ENCODE measurements around the gene STXBP1.

DNA sequence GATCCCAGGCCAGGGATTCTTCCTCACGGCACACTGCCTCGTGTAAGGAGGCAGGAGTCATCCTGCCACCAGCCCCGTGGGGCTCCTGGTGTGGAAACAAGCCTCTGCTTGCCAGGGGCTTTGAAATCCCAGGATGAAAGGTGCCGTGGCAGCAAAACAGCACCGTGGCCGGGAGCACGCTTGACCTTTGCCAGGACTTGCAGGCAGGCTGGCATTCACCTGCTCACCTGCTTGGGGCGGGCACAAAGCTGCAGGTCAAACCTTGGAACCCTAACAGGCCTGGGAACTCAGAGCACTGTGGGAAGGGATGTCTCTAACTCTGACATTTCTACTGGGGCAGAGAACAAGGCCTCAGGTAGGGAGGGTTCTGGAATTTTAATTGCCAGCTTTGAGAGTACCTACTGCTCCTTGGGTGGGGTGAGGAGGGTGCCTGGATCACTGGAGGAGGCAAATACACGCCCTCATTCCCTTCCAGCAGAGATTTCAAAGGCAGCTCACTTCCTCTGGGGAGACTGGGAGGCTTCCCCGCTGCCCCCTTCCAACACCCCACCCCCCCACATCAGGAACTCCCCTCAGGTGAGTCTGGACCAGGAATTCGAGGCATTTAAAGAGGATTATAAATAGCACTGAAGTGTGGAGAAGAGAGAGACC lies 45.6 kb upstream of the STXBP1 start:
- TF ChIP-seq, protein P1, sequence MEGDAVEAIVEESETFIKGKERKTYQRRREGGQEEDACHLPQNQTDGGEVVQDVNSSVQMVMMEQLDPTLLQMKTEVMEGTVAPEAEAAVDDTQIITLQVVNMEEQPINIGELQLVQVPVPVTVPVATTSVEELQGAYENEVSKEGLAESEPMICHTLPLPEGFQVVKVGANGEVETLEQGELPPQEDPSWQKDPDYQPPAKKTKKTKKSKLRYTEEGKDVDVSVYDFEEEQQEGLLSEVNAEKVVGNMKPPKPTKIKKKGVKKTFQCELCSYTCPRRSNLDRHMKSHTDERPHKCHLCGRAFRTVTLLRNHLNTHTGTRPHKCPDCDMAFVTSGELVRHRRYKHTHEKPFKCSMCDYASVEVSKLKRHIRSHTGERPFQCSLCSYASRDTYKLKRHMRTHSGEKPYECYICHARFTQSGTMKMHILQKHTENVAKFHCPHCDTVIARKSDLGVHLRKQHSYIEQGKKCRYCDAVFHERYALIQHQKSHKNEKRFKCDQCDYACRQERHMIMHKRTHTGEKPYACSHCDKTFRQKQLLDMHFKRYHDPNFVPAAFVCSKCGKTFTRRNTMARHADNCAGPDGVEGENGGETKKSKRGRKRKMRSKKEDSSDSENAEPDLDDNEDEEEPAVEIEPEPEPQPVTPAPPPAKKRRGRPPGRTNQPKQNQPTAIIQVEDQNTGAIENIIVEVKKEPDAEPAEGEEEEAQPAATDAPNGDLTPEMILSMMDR (IDR thresholded peaks at IDR 0.05): no peak
- no peak for TF ChIP-seq POLR2AphosphoS5 (IDR thresholded peaks at IDR 0.05)

Measured in stomach (tissue), 4 donors.